ENCODE results near the gene CALHM3. TPM values are rescaled to one million over a fixed set of nuclear protein-coding genes. Genes with fewer than 3 reads are reported as not detected.

Gene CALHM3
- total RNA-seq, 1 experiment from 2014 or later: 2.3 TPM

GRCh38 chr10:103458720-103459119 lies 20.3 kb downstream of the CALHM3 start, which contains the start of gene CALHM1:
CALHM1 (minus strand) TSS chr10:103458900; CDS start chr10:103458751, 149 bp downstream.
- H3F3A ChIP-seq (ENCODE audit: low read length, unreplicated experiment): no peaks in the 10 kb centered on the region
- no peaks in the 10 kb centered on the region for H4K20me1 ChIP-seq (ENCODE audit: low read length)
- DNase-seq: no peak
- CTCF ChIA-PET: no interaction called here
- intact Hi-C loops (cut with micrococcal nuclease): no loop called here
- no peak within 1 kb of the TSS for H2AFZ ChIP-seq (ENCODE audit: low read length)
- no peaks in the 10 kb centered on the region for H3K27me3 ChIP-seq (ENCODE audit: low read length)
- H3K27ac ChIP-seq (ENCODE audit: low read length): no peak within 1 kb of the TSS
- H3K9ac ChIP-seq (ENCODE audit: low read length): no peak within 1 kb of the TSS
- no TSS peak for BruUV-seq (replicated peaks)
- H3K9me3 ChIP-seq (ENCODE audit: low read length): no peaks in the 10 kb centered on the region
- no peaks in the 10 kb centered on the region for H3K9me2 ChIP-seq (replicated peaks; ENCODE audit: low read length)
- H3K4me2 ChIP-seq (ENCODE audit: low read length): no peak within 1 kb of the TSS
- no peaks in the 10 kb centered on the region for H3K4me1 ChIP-seq (ENCODE audit: insufficient read depth, low read length)
- POLR2A ChIA-PET (ENCODE audit: unreplicated experiment): no interaction called here
- no peak for ATAC-seq
- H3K36me3 ChIP-seq (ENCODE audit: low read depth, low read length): no peaks in the 10 kb centered on the region
- TF ChIP-seq EZH2phosphoT487 (IDR thresholded peaks at IDR 0.05; ENCODE audit: borderline replicate concordance, low read length) (no peak), EZH2 (IDR thresholded peaks at IDR 0.05; ENCODE audit: low read length, unreplicated experiment) (no peak), CTCF (conservative IDR thresholded peaks at IDR 0.05; ENCODE audit: low read depth, low read length) (no peak)
- H3K4me3 ChIP-seq (ENCODE audit: low read length): no peak within 1 kb of the TSS
- no peaks in the 10 kb centered on the region for H3K79me2 ChIP-seq (ENCODE audit: low read length)

GRCh38 chr10:103457896-103458583 lies 21.0 kb downstream of the CALHM3 start:
- POLR2A ChIA-PET (ENCODE audit: unreplicated experiment): no interaction called here
- no TSS peak for BruUV-seq (replicated peaks)
- TF ChIP-seq EZH2 (IDR thresholded peaks at IDR 0.05; ENCODE audit: low read length, unreplicated experiment): no peak
- TF ChIP-seq CTCF (conservative IDR thresholded peaks at IDR 0.05; ENCODE audit: low read depth, low read length): no peak
- no peak for TF ChIP-seq EZH2phosphoT487 (IDR thresholded peaks at IDR 0.05; ENCODE audit: borderline replicate concordance, low read length)
- H3K4me1 ChIP-seq (ENCODE audit: insufficient read depth, low read length): no peaks in the 10 kb centered on the region
- H3K9me2 ChIP-seq (replicated peaks; ENCODE audit: low read length): no peaks in the 10 kb centered on the region
- no peaks in the 10 kb centered on the region for H3K79me2 ChIP-seq (ENCODE audit: low read length)
- no peaks in the 10 kb centered on the region for H3F3A ChIP-seq (ENCODE audit: low read length, unreplicated experiment)
- H3K4me2 ChIP-seq (ENCODE audit: low read length): no peak overlapping the region
- H3K27ac ChIP-seq (ENCODE audit: low read length): no peak overlapping the region
- no peaks in the 10 kb centered on the region for H3K9me3 ChIP-seq (ENCODE audit: low read length)
- no peak overlapping the region for H3K9ac ChIP-seq (ENCODE audit: low read length)
- no peak overlapping the region for H3K4me3 ChIP-seq (ENCODE audit: low read length)
- H3K27me3 ChIP-seq (ENCODE audit: low read length): no peaks in the 10 kb centered on the region
- H3K36me3 ChIP-seq (ENCODE audit: low read depth, low read length): no peaks in the 10 kb centered on the region
- H2AFZ ChIP-seq (ENCODE audit: low read length): no peak overlapping the region
- CTCF ChIA-PET: no interaction called here
- DNase-seq (no peak), ATAC-seq (no peak)
- intact Hi-C loops (cut with micrococcal nuclease): no loop called here
- H4K20me1 ChIP-seq (ENCODE audit: low read length): no peaks in the 10 kb centered on the region

GRCh38 chr10:103457176-103457712 lies 21.8 kb downstream of the CALHM3 start:
- no peak for TF ChIP-seq EZH2 (IDR thresholded peaks at IDR 0.05; ENCODE audit: low read length, unreplicated experiment)
- TF ChIP-seq EZH2phosphoT487 (IDR thresholded peaks at IDR 0.05; ENCODE audit: borderline replicate concordance, low read length): no peak
- no peak for TF ChIP-seq CTCF (conservative IDR thresholded peaks at IDR 0.05; ENCODE audit: low read depth, low read length)
- no peaks in the 10 kb centered on the region for H3K79me2 ChIP-seq (ENCODE audit: low read length)
- no peak overlapping the region for H3K9ac ChIP-seq (ENCODE audit: low read length)
- H3K9me2 ChIP-seq (replicated peaks; ENCODE audit: low read length): no peaks in the 10 kb centered on the region
- H4K20me1 ChIP-seq (ENCODE audit: low read length): no peaks in the 10 kb centered on the region
- H2AFZ ChIP-seq (ENCODE audit: low read length): no peak overlapping the region
- no peak overlapping the region for H3K27ac ChIP-seq (ENCODE audit: low read length)
- H3K27me3 ChIP-seq (ENCODE audit: low read length): no peaks in the 10 kb centered on the region
- BruUV-seq (replicated peaks): no TSS peak
- ATAC-seq: no peak
- no peak overlapping the region for H3K4me3 ChIP-seq (ENCODE audit: low read length)
- DNase-seq: no peak
- no peaks in the 10 kb centered on the region for H3K4me1 ChIP-seq (ENCODE audit: insufficient read depth, low read length)
- ChIA-PET CTCF (no interaction called here), POLR2A (ENCODE audit: unreplicated experiment) (no interaction called here)
- H3K9me3 ChIP-seq (ENCODE audit: low read length): no peaks in the 10 kb centered on the region
- no peaks in the 10 kb centered on the region for H3F3A ChIP-seq (ENCODE audit: low read length, unreplicated experiment)
- intact Hi-C loops (cut with micrococcal nuclease): no loop called here
- H3K36me3 ChIP-seq (ENCODE audit: low read depth, low read length): no peaks in the 10 kb centered on the region
- H3K4me2 ChIP-seq (ENCODE audit: low read length): no peak overlapping the region

All from PC-3 (cell line).